ENCODE measurements around the gene SLC39A7. TPM values are rescaled to one million over a fixed set of nuclear protein-coding genes. Genes with fewer than 3 reads are reported as not detected.

The SLC39A7 gene
- total and polyA plus RNA-seq, 2 of the 4 experiments (the other 2 are of a cell fraction) = 135 to 208 TPM

- Histone ChIP-seq H4K20me1 (ENCODE audit: insufficient read depth, low read length) (no peaks in the 10 kb centered on the region), H3K9ac (ENCODE audit: low read depth, low read length) (no peak overlapping the region), H4K8ac (ENCODE audit: low read depth in 2 of 2, low read length in 2 of 2) (no peak overlapping the region), H4K91ac (ENCODE audit: insufficient read depth, low read depth, low read length) (no peak overlapping the region), H2AK5ac (ENCODE audit: low read depth, low read length) (no peak overlapping the region), H4K5ac (ENCODE audit: low read depth, low read length) (no peak overlapping the region), H2BK5ac (ENCODE audit: low read depth, low read length, poor library complexity, severe bottlenecking) (no peak overlapping the region), H2AFZ (replicated peaks; ENCODE audit: low read length, poor library complexity) (no peak overlapping the region), H3K27me3 (ENCODE audit: control insufficient read depth, insufficient read depth, low read length) (peaks cover 7% of the 10 kb centered on the region), H3K56ac (ENCODE audit: extremely low read depth, insufficient read depth, low read length) (no peak overlapping the region), H2BK20ac (ENCODE audit: low read depth, low read length) (no peak overlapping the region), H3K4ac (ENCODE audit: low read depth, low read length) (no peak overlapping the region), H2AK9ac (replicated peaks; ENCODE audit: low read depth, low read length, poor library complexity) (no peak overlapping the region), H3K4me1 (ENCODE audit: control insufficient read depth, insufficient read depth, low read length) (peaks cover 9% of the 10 kb centered on the region), H3K18ac (ENCODE audit: low read depth, low read length) (no peak overlapping the region), H2BK15ac (ENCODE audit: low read depth, low read length) (no peak overlapping the region), H3K4me3 (ENCODE audit: insufficient read depth, low read depth, low read length) (no peak overlapping the region), H3K79me1 (ENCODE audit: low read depth in 1 of 2, low read length in 2 of 2) (no peaks in the 10 kb centered on the region), H3K23ac (ENCODE audit: low read depth, low read length) (no peak overlapping the region), H3K9me3 (ENCODE audit: control insufficient read depth, insufficient read depth, low read length) (no peaks in the 10 kb centered on the region), H3K14ac (replicated peaks; ENCODE audit: low read depth, low read length) (no peak overlapping the region), H3K9me1 (ENCODE audit: insufficient read depth, low read length) (peaks cover 5% of the 10 kb centered on the region; the same call in 1 of the 2 replicates), H3K4me2 (ENCODE audit: low read depth, low read length) (no peak overlapping the region), H3K27ac (ENCODE audit: insufficient read depth, low read length) (no peak overlapping the region), H3K36me3 (ENCODE audit: control insufficient read depth, insufficient read depth, low read length) (no peaks in the 10 kb centered on the region), H2BK120ac (ENCODE audit: low read depth, low read length) (no peak overlapping the region)
- POLR2A ChIA-PET (ENCODE audit: unreplicated experiment) = no interaction called here
- TF ChIP-seq RCOR1 (IDR thresholded peaks at IDR 0.05; ENCODE audit: insufficient replicate concordance, low read length) = no peak
- TF ChIP-seq MXI1 (IDR thresholded peaks at IDR 0.05; ENCODE audit: borderline replicate concordance, low read depth, low read length) = no peak
- no peak for TF ChIP-seq RAD21 (IDR thresholded peaks at IDR 0.05; ENCODE audit: low read length)
- TF ChIP-seq RFX5 (IDR thresholded peaks at IDR 0.05; ENCODE audit: low read depth, low read length) = no peak
- in situ Hi-C loops (cut with MboI; ENCODE audit: low sequenced_read_pairs) (loop anchor here (5.0 to 10.0 kb wide), 2 partner anchors 83 to 149 kb away; no protein-coding TSS in a partner anchor), dilution Hi-C loops (cut with HindIII; ENCODE audit: low sequenced_read_pairs, unreplicated experiment) (no loop called here), intact Hi-C loops (cut with micrococcal nuclease) (no loop called here)
- no TSS peak for BruUV-seq (replicated peaks)
- DNase-seq = no peak
- CTCF ChIA-PET = no interaction called here
- 38% methylated on average over 5 of the region's 10 CpGs; no CpG with 5 or more reads in 1 of the 2 experiments for WGBS, 2 experiments (ENCODE audit: extremely low coverage in 2 of 2, insufficient read length in 1 of 2)
- ATAC-seq (ENCODE audit: low read depth) = no peak
These were observed 36.5 kb upstream of the SLC39A7 start for GRCh38 chr6:33164176-33164575.

Data from IMR-90 (cell line).